Hepatocyte (in vitro differentiated cells): ENCODE results near the gene SCN2B.

ENCODE experiments used
- CTCF ChIP-seq: fragments of 200-600 bp; sonication (generic); IDR thresholded peaks from 2 replicates; pipeline ENCODE4 v1.5.1; 2016; ENCODE audit warnings: antibody characterized with exemption, mild to moderate bottlenecking; ENCODE audit not compliant: poor library complexity
- EZH2 ChIP-seq: fragments of 200-600 bp; sonication (generic); IDR thresholded peaks from 2 replicates; pipeline ENCODE4 v1.6.1; 2016; ENCODE audit warnings: antibody characterized with exemption, mild to moderate bottlenecking, borderline replicate concordance
- EZH2phosphoT487 ChIP-seq: fragments of 200-600 bp; sonication (generic); IDR thresholded peaks from one replicate; pipeline ENCODE4 v1.6.1; 2018; ENCODE audit warnings: antibody characterized with exemption, mild to moderate bottlenecking, low read depth, moderate library complexity; ENCODE audit not compliant: unreplicated experiment, severe bottlenecking

GRCh38 chr11:118112711-118113430, 63.6 kb downstream of the SCN2B start:
- TF ChIP-seq CTCF (no peak), EZH2 (no peak), EZH2phosphoT487 (no peak)
